ENCODE measurements around the gene MAP7D1.

DNA sequence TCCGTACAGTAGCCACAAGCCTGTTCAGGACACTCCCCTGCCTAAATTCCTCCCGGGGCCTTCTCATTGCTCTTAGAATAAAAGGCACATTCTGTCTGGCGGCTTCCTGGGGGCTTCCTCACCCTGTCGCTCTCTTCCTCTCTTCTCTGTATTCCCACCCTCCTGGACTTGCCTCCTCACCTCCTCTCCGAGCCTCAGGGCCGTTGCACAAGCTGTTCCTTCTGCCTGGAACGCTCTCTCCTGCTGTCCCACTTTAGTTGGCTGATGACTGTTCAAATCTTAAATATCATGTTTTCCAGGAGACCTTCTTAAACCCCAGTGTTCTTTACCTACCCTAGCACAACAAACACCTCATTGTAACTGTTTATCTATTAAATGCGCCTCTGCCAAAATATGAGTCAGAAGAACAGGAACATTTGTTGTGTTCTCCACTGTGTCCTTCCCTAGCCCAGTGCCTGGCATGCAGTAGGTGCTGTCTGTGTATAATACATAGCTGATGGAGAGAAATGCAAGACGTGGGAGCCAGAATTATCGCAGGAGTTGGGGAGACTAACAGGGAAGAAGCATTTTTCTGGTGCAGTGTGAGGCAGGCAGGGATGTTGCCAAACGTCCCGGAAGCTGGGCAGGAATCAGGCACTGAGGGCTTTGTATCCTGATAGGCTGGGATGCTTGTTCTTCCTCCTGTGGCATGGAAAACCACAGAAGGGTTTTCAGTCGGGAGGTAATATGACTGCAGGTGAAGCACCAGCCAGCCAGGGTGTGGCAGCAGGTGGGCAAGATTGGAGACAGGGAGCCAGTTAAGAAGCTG, 44.2 kb downstream of the MAP7D1 start:
- TF ChIP-seq SUZ12 (IDR thresholded peaks at IDR 0.05; ENCODE audit: extremely low read depth, insufficient read depth, insufficient read length): no peak
- no peak for TF ChIP-seq ZNF274 (IDR thresholded peaks at IDR 0.05; ENCODE audit: low read depth, low read length)
